Activated CD4-positive, alpha-beta T cell treated with anti-CD3 and anti-CD28 coated beads, Interleukin-2, amount 10 ng/mL, durations not matched to agents 7 days and 5 days (primary cell): ENCODE measurements around the gene MTCH2. TPM values are rescaled to one million over a fixed set of nuclear protein-coding genes. Genes with fewer than 3 reads are reported as not detected.
"Not testable (repeated sequence)": the region's sequence is repeated elsewhere in the genome, so short reads cannot be mapped to it uniquely, and the experiment has no call there.

Experiments
- CTCF ChIA-PET: fragments of 350-600 bp; sonication (Branson Sonifier 250); formaldehyde crosslinking; loops from one replicate; lab custom pipeline; 2021; ENCODE audit warnings: antibody characterized with exemption; lab: Charles Lee
- POLR2A ChIA-PET: fragments of 350-600 bp; sonication (Branson Sonifier 250); formaldehyde crosslinking; loops from one replicate; lab custom pipeline; 2021; ENCODE audit warnings: antibody characterized with exemption; lab: Charles Lee
- DNase-seq: peaks from one replicate; pipeline ENCODE4 v3.0.0-alpha.2; 2020
- H3K27ac Mint-ChIP-seq: one replicate; pipeline ENCODE4 v1.8.0; 2021; ENCODE audit warnings: mild to moderate bottlenecking, moderate library complexity, mixed read lengths
- H3K27me3 Mint-ChIP-seq: one replicate; pipeline ENCODE4 v1.8.0; 2021; ENCODE audit warnings: mixed read lengths
- H3K36me3 Mint-ChIP-seq: one replicate; pipeline ENCODE4 v1.8.0; 2021; ENCODE audit warnings: low read depth, mixed read lengths
- H3K4me1 Mint-ChIP-seq: one replicate; pipeline ENCODE4 v1.8.0; 2021; ENCODE audit warnings: mixed read lengths
- H3K4me3 Mint-ChIP-seq: one replicate; pipeline ENCODE4 v1.8.0; 2021; ENCODE audit warnings: mild to moderate bottlenecking, moderate library complexity, mixed read lengths
- H3K9me3 Mint-ChIP-seq: one replicate; pipeline ENCODE4 v1.8.0; 2021; ENCODE audit warnings: mixed read lengths
- total RNA-seq, 2 experiments: library from RNA; stranded (reverse); gene quantifications; one replicate each; pipeline ENCODE4 v1.2.3, GENCODE V29; 2021

Gene MTCH2
- total RNA-seq = 10 to 100 TPM; 76.6 to 89.4 TPM

- Mint-ChIP-seq H3K27ac (peak within 1 kb of the TSS; percentile 97), H3K36me3 (peaks cover 20% of the 10 kb centered on the region), H3K27me3 (no peaks in the 10 kb centered on the region), H3K4me3 (peak within 1 kb of the TSS; percentile 100), H3K9me3 (no peaks in the 10 kb centered on the region), H3K4me1 (peaks cover 29% of the 10 kb centered on the region)
- POLR2A ChIA-PET = interaction anchor here (0.6 kb wide), 1 partner anchor 16 kb away, joined by 3 read pairs; no protein-coding TSS in a partner anchor
- DNase-seq = peak; percentile 96
- CTCF ChIA-PET = no interaction called here
Measured at GRCh38 chr11:47642099-47642855, at the start of gene MTCH2. TSS of gene MTCH2 (minus strand) at chr11:47642559. CDS start at chr11:47642465, 94 bp downstream.

DNA sequence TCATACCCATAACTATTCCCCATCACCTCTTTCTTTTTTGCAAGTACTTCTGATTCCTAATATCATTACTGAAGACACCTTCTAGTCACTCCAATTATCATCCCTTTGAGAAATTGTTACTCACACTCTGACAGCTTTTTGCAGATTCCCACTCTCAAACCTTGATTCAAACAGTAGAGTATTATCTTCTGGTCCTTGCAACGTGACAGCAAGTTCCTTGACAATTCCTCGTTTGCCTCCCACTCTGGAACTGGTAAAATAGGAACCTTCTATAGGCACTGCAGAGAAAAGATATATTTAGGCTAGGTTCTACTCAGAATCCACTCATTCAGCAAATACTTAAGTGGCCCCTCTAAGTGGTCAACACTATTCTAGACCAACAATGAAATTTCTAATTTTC is 49.6 kb upstream of the MTCH2 start:
- Mint-ChIP-seq H3K27ac (no peak overlapping the region), H3K27me3 (no peaks in the 10 kb centered on the region), H3K36me3 (no peaks in the 10 kb centered on the region), H3K4me3 (no peak overlapping the region), H3K4me1 (peaks cover 10% of the 10 kb centered on the region), H3K9me3 (no peaks in the 10 kb centered on the region)
- DNase-seq = no peak
- ChIA-PET CTCF (interaction anchor here (1.1 kb wide), 1 partner anchor 15 kb away, joined by 3 read pairs; no protein-coding TSS in a partner anchor), POLR2A (interaction anchor here (0.9 kb wide), 1 partner anchor 18 kb away, joined by 8 read pairs; no protein-coding TSS in a partner anchor)

DNA sequence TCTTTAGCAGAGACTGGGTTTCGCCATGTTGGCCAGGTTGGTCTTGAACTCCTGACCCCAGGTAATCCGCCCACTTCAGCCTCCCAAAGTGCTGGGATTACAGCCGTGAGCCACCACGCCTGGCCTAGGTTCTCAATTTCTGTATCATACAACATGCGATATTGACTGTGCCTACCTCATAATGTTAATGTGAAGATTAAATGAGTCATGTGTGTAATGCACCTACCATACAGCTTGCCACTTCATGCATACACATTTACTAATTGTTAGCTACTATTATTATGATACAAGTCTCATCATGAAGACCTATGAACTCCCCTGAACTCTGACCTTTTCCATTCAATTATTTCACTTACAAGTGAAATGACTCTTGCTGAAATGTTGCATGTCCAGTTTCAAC is 47.1 kb upstream of the MTCH2 start:
- Mint-ChIP-seq H3K4me1 (peaks cover 10% of the 10 kb centered on the region), H3K27me3 (no peaks in the 10 kb centered on the region), H3K36me3 (no peaks in the 10 kb centered on the region), H3K4me3 (no peak overlapping the region), H3K9me3 (no peaks in the 10 kb centered on the region), H3K27ac (no peak overlapping the region)
- DNase-seq = no peak
- CTCF ChIA-PET = interaction anchor here (0.7 kb wide), 1 partner anchor 240 kb away, joined by 5 read pairs; no protein-coding TSS in a partner anchor
- POLR2A ChIA-PET = no interaction called here

GRCh38 chr11:47688991-47689390 is 46.6 kb upstream of the MTCH2 start:
- Mint-ChIP-seq H3K27me3 (no peaks in the 10 kb centered on the region), H3K9me3 (no peaks in the 10 kb centered on the region), H3K27ac (no peak overlapping the region), H3K4me1 (peaks cover 10% of the 10 kb centered on the region), H3K4me3 (no peak overlapping the region), H3K36me3 (no peaks in the 10 kb centered on the region)
- POLR2A ChIA-PET = no interaction called here
- CTCF ChIA-PET = interaction anchor here (0.6 to 0.7 kb wide), 2 partner anchors 145 to 239 kb away, joined by 3 to 5 read pairs; no protein-coding TSS in a partner anchor
- DNase-seq = no peak

DNA sequence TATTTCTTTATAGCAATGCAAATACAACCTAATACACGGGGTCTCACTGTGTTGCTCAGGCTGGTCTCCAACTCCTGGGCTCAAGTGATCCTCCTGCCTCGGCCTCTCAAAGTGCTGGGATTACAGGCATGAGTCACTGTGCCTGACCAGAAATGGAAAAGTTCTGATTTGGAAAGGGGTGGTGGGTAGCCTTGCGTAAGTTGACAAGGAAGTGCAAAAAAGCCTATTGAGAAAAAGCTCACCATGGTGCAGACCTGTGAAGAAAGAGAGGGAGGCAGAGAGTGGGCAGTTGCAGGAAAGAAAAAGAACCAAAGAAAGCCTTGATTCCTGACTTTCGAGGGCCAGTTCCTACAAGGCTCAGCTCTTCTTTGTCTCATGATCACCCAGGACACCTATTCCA is 45.8 kb upstream of the MTCH2 start:
- no peak for DNase-seq
- Mint-ChIP-seq H3K27ac (no peak overlapping the region), H3K9me3 (no peaks in the 10 kb centered on the region), H3K4me1 (peaks cover 6% of the 10 kb centered on the region), H3K36me3 (no peaks in the 10 kb centered on the region), H3K27me3 (no peaks in the 10 kb centered on the region), H3K4me3 (no peak overlapping the region)
- CTCF ChIA-PET = interaction anchor here (0.6 kb wide), 1 partner anchor 10 kb away, joined by 3 read pairs; no protein-coding TSS in a partner anchor
- POLR2A ChIA-PET = no interaction called here

DNA sequence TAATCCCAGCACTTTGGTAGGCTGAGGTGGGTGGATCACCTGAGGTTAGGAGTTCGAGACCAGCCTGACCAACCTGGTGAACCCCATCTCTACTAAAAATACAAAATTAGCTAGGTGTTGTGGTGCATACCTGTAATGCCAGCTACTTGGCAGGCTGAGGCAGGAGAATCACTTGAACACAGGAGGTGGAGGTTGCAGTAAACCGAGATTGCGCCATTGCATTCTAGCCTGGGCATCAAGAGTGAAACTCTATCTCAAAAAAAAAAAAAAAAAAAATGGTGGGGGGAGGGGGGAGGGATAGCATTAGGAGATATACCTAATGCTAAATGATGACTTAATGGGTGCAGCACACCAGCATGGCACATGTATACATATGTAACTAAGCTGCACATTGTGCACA is 44.3 kb upstream of the MTCH2 start:
- H3K27ac Mint-ChIP-seq, H3K4me1 Mint-ChIP-seq, H3K9me3 Mint-ChIP-seq, DNase-seq, H3K36me3 Mint-ChIP-seq, H3K4me3 Mint-ChIP-seq, POLR2A ChIA-PET, H3K27me3 Mint-ChIP-seq: not testable (repeated sequence)
- CTCF ChIA-PET = interaction anchor here (0.6 kb wide), 1 partner anchor 360 kb away, joined by 4 read pairs; no protein-coding TSS in a partner anchor

GRCh38 chr11:47686151-47686550 is 43.8 kb upstream of the MTCH2 start:
- POLR2A ChIA-PET = no interaction called here
- no peak for DNase-seq
- Mint-ChIP-seq H3K4me3 (no peak overlapping the region), H3K4me1 (no peaks in the 10 kb centered on the region), H3K27me3 (no peaks in the 10 kb centered on the region), H3K27ac (no peak overlapping the region), H3K36me3 (no peaks in the 10 kb centered on the region), H3K9me3 (no peaks in the 10 kb centered on the region)
- CTCF ChIA-PET = interaction anchor here (0.6 kb wide), 1 partner anchor 212 kb away, joined by 3 read pairs; no protein-coding TSS in a partner anchor

DNA sequence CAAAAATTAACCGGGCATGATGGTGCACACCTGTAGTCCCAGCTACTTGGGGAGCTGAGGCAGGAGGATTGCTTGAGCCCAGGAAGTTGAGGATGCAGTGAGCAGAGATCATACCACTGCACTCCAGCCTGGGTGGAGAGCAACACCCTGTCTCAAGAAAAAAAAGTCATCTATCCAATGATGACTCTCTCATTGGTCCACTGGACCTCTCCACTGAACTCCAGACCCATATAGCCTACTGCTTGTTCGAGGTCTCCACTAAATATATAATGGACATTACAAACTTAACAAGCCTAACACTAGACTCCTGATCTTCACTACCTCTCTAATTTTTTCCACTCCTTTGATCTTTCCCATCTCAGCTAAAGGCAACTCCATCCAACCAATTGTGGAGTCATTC is 33.5 kb upstream of the MTCH2 start:
- Mint-ChIP-seq H3K4me1 (no peaks in the 10 kb centered on the region), H3K4me3 (no peak overlapping the region), H3K27me3 (no peaks in the 10 kb centered on the region), H3K9me3 (no peaks in the 10 kb centered on the region), H3K27ac (no peak overlapping the region), H3K36me3 (no peaks in the 10 kb centered on the region)
- ChIA-PET POLR2A (no interaction called here), CTCF (interaction anchor here (0.9 kb wide), 1 partner anchor 52 kb away, joined by 3 read pairs; no protein-coding TSS in a partner anchor)
- DNase-seq = no peak

- CTCF ChIA-PET = interaction anchor here (0.9 to 1.3 kb wide), 2 partner anchors 9 to 46 kb away, joined by 3 read pairs; no protein-coding TSS in a partner anchor
Measured at GRCh38 chr11:47672283-47672730, 29.9 kb upstream of the MTCH2 start.

DNA sequence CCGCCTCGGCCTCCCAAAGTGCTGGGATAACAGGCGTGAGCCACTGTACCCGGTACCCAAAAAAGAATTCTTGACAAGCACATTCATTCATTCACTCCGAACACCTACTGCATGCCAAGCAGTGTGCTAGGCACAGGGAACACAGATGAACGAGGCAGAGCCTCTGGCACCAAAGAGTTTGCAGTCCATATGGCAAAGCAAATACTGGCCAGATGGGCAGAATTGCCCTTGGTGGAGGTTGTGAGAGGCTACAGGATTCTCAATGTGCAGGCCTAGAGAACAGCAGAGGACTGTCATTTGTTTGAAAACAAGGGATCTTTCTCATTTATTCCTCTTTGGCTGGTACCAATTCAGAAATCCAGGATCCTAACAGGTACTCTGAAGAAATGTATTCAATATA is 27.5 kb upstream of the MTCH2 start:
- Mint-ChIP-seq H3K4me3 (no peak overlapping the region), H3K36me3 (no peaks in the 10 kb centered on the region), H3K9me3 (no peaks in the 10 kb centered on the region), H3K4me1 (peaks cover 3% of the 10 kb centered on the region), H3K27ac (no peak overlapping the region), H3K27me3 (no peaks in the 10 kb centered on the region)
- ChIA-PET CTCF (no interaction called here), POLR2A (no interaction called here)
- no peak for DNase-seq

More at GRCh38 chr11:47672283-47672730, 29.9 kb upstream of the MTCH2 start:
- peaks cover 3% of the 10 kb centered on the region for H3K4me1 Mint-ChIP-seq
- no peak for DNase-seq
- H3K4me3 Mint-ChIP-seq = no peak overlapping the region
- no peaks in the 10 kb centered on the region for H3K36me3 Mint-ChIP-seq
- no peaks in the 10 kb centered on the region for H3K27me3 Mint-ChIP-seq
- POLR2A ChIA-PET = no interaction called here
- no peak overlapping the region for H3K27ac Mint-ChIP-seq
- H3K9me3 Mint-ChIP-seq = no peaks in the 10 kb centered on the region

DNA sequence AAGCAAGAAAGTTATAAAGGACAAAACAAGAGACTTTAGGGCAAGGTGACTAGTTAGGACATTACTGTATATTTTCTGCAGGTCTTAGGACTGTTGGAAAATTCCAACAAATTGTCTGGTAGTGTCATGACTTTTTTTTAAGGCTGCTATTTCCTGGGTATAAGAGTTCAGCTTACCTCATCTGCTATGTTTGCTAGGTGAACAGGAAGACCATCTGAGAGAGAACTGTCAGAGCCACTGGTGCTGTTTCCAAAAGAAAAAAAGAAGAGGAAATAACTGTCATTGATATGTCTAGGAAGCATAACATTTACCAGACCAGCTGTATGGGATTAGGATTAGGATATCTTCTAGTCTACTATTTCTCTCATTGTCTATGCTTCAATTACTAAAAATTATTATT is 26.3 kb upstream of the MTCH2 start:
- H3K36me3 Mint-ChIP-seq = no peaks in the 10 kb centered on the region
- DNase-seq = no peak
- CTCF ChIA-PET = no interaction called here
- H3K4me3 Mint-ChIP-seq = no peak overlapping the region
- peaks cover 3% of the 10 kb centered on the region for H3K4me1 Mint-ChIP-seq
- H3K27me3 Mint-ChIP-seq = no peaks in the 10 kb centered on the region
- no peak overlapping the region for H3K27ac Mint-ChIP-seq
- POLR2A ChIA-PET = no interaction called here
- no peaks in the 10 kb centered on the region for H3K9me3 Mint-ChIP-seq

DNA sequence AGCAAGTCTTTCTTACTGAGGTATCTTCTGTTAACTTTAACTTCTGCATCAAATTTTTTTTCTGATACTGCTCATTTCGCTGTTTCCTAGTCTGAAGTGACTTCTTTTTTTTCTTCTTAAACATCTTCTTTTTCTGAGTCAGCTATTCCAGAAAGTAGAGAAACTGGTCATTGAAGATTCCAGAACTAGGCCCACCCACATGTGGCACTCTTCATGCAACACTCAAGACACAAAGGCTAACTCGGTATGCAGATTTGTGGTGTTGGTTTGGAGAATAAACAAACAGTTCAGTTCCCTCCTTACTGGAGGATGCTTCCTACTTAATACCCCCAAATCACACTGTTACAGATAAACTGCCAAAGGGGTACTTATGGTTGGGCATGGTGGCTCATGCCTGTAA is 25.2 kb upstream of the MTCH2 start:
- H3K36me3 Mint-ChIP-seq = no peaks in the 10 kb centered on the region
- H3K27ac Mint-ChIP-seq = no peak overlapping the region
- H3K9me3 Mint-ChIP-seq = no peaks in the 10 kb centered on the region
- POLR2A ChIA-PET = no interaction called here
- no peaks in the 10 kb centered on the region for H3K27me3 Mint-ChIP-seq
- H3K4me1 Mint-ChIP-seq = peaks cover 7% of the 10 kb centered on the region
- H3K4me3 Mint-ChIP-seq = no peak overlapping the region
- no peak for DNase-seq
- CTCF ChIA-PET = no interaction called here

DNA sequence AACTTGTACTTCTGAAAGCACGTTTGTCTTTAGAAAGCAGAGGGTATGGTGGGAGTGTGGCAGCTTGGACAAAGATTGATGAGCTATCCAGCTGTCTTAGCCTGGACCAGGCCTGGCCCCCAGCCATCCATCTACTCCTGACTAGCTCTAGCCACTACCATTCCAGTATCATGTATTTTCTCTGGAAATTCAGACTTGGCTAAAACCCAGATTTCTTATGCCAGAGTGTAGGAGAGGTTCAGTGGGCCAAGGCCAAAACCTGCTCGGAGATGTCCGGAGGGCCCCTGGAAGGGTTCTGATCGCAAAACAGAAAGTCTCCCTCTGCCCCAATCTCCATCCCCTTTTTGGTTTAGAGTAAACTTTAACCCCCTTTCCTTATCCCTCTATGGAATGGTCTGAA is 24.8 kb upstream of the MTCH2 start:
- Mint-ChIP-seq H3K27me3 (no peaks in the 10 kb centered on the region), H3K4me1 (peaks cover 7% of the 10 kb centered on the region), H3K27ac (no peak overlapping the region), H3K36me3 (no peaks in the 10 kb centered on the region), H3K4me3 (no peak overlapping the region), H3K9me3 (no peaks in the 10 kb centered on the region)
- CTCF ChIA-PET = no interaction called here
- no peak for DNase-seq
- POLR2A ChIA-PET = no interaction called here
